ENCODE measurements around the gene TXLNA. TPM values are rescaled to one million over a fixed set of nuclear protein-coding genes. Genes with fewer than 3 reads are reported as not detected.
A peak's percentile ranks its signal among the peaks of the same experiment; 100 is the strongest.

TXLNA gene
- total and polyA plus RNA-seq, 12 donors = 7.5 to 28.9 (median 16.0) TPM

GRCh38 chr1:32199043-32199716 is 19.7 kb downstream of the TXLNA start:
- DNase-seq (no peak), ATAC-seq (no peak)
- TF ChIP-seq CTCF (IDR thresholded peaks at IDR 0.05) = no peak
- Histone ChIP-seq H3K27me3 (no peaks in the 10 kb centered on the region), H3K27ac (peak overlapping the region in 8 of 10 donors; percentile 81 to 93 (median 86)), H3K4me3 (peak overlapping the region in 4 of 10 donors; percentile 61 to 75 (median 66)), H3K36me3 (peaks cover 0 to 51% (median 29%) of the 10 kb centered on the region in 9 donors), H3K9me3 (no peaks in the 10 kb centered on the region), H3K4me1 (peaks cover 12 to 54% (median 38%) of the 10 kb centered on the region in 9 donors)
- 43 to 55% methylated on average over 4 of the region's 4 CpGs for WGBS, 2 donors
- intact Hi-C loops (cut with DNase I) = no loop called here

DNA sequence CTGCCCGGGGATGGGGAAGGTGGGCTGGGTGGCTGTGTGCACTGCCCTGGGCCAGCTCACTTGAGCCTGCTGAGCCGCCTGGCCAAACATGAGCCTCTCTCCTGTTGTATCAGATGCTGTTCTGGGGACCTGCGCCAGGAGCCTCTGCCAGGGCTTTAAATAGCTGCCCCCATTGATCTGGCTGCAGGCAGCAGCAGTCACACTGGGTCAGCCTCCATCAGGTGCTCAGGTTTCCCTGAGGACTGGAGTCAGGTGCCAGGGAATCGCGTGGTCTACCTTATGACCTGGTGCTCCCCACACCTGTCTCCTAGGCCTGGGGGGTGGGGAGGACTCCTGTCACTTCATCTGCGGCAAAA is 20.2 kb downstream of the TXLNA start:
- WGBS, 2 donors = 20 to 33% methylated on average over 6 of the region's 6 CpGs
- ATAC-seq = peak; percentile 34 to 76 (median 61)
- DNase-seq = peak; percentile 73 to 77
- no peaks in the 10 kb centered on the region for H3K27me3 ChIP-seq
- peaks cover 12 to 54% (median 38%) of the 10 kb centered on the region in 9 donors for H3K4me1 ChIP-seq
- peak overlapping the region; percentile 47 to 93 (median 86) for H3K27ac ChIP-seq
- peaks cover 0 to 46% (median 23%) of the 10 kb centered on the region in 9 donors for H3K36me3 ChIP-seq
- peak overlapping the region in 9 of 10 donors; percentile 47 to 75 (median 62) for H3K4me3 ChIP-seq
- intact Hi-C loops (cut with DNase I) = no loop called here
- H3K9me3 ChIP-seq = no peaks in the 10 kb centered on the region
- no peak for TF ChIP-seq CTCF (IDR thresholded peaks at IDR 0.05)

GRCh38 chr1:32200226-32201010 is 20.9 kb downstream of the TXLNA start, which contains the start of gene CCDC28B:
Gene CCDC28B (plus strand): TSS chr1:32200595. CDS start chr1:32201936, 1,341 bp downstream.
- peak; percentile 71 to 79 for DNase-seq
- Histone ChIP-seq H3K4me3 (peak within 1 kb of the TSS; percentile 47 to 75 (median 62)), H3K27ac (peak within 1 kb of the TSS; percentile 47 to 93 (median 86)), H3K27me3 (no peaks in the 10 kb centered on the region), H3K36me3 (peaks cover 0 to 38% (median 16%) of the 10 kb centered on the region in 9 donors), H3K9me3 (no peaks in the 10 kb centered on the region), H3K4me1 (peaks cover 12 to 60% (median 46%) of the 10 kb centered on the region in 9 donors)
- peak; percentile 39 to 68 (median 58) for ATAC-seq
- TF ChIP-seq CTCF (IDR thresholded peaks at IDR 0.05) = no peak
- WGBS, 2 donors = 0 to 1% methylated on average over 34 of the region's 34 CpGs
- intact Hi-C loops (cut with DNase I) = no loop called here
